Tibial artery (tissue), 4 donors: ENCODE results near the gene POLR1B.
A peak's percentile ranks its signal among the peaks of the same experiment; 100 is the strongest.

Experiments used
- DNase-seq, 2 donors: peaks; one replicate each; pipeline ENCODE4 v3.0.0-alpha.2; 2019
- H3K27ac ChIP-seq, 2 donors: fragments of 200-600 bp; sonication (generic) in 1 of 2; 1 replicate in 1 of 2; 2 replicates in 1 of 2; pipeline ENCODE4 v1.5.1; 2018 to 2019; ENCODE audit warnings: mild to moderate bottlenecking in 1 of 2
- H3K27me3 ChIP-seq, 2 donors: fragments of 200-600 bp; sonication (generic) in 1 of 2; one replicate each; pipeline versions ENCODE4 v1.5.1 to v1.6.0; 2016 to 2019
- H3K36me3 ChIP-seq, 3 donors: fragments of 200-600 bp; sonication (generic) in 2 of 3; one replicate each; pipeline ENCODE4 v1.5.1; 2016 to 2019; ENCODE audit warnings: mild to moderate bottlenecking in 2 of 3
- H3K4me1 ChIP-seq, 4 donors: fragments of 200-600 bp; sonication (generic) in 2 of 4; 1 replicate in 3 of 4; 2 replicates in 1 of 4; pipeline ENCODE4 v1.5.1; 2016 to 2019
- H3K4me3 ChIP-seq, 2 donors: fragments of 200-600 bp; sonication (generic) in 1 of 2; 1 replicate in 1 of 2; 2 replicates in 1 of 2; pipeline ENCODE4 v1.5.1; 2018 to 2019; ENCODE audit warnings: mild to moderate bottlenecking in 2 of 2
- H3K9me3 ChIP-seq, 3 donors: fragments of 200-600 bp; sonication (generic) in 1 of 3; one replicate each; pipeline ENCODE4 v1.5.1; 2016 to 2019
- intact Hi-C: fragments of 100-400 bp; cut with DNase I; formaldehyde crosslinking; loops from one replicate; pipeline ENCODE4 v1.15.0; 2023; ENCODE audit warnings: low total_unique reads
- TF ChIP-seq, protein P1 (sequence below), 2 experiments: fragments of 200-600 bp in 1 of 2; fragments of 450-650 bp in 1 of 2; IDR thresholded peaks; one replicate each; pipeline ENCODE4 v1.5.1; 2017 to 2019; ENCODE audit warnings: antibody characterized with exemption in 2 of 2, mild to moderate bottlenecking in 1 of 2, moderate library complexity in 1 of 2

POLR1B gene

DNA sequence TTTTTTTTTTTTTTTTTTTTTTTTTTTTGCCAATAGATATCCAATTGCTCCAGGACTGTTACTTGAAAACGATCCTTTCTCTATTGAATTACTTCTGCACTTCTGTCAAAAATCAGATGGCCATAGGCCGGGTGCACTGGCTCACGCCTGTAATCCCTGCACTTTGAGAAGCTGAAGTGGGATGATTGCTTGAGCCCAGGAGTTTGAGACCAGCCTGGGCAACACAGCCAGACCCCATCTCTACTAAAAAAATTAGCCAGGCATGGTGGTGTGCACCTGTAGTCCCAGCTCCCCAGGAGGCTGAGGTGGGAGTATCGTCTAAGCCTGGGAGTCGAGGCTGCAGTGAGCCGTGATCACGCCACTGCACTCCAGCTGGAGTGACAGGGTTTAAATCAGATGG is 37.8 kb downstream of the POLR1B start:
- Histone ChIP-seq H3K27ac (no peak overlapping the region), H3K9me3 (no peaks in the 10 kb centered on the region), H3K4me1 (peaks cover 0 to 8% (median 5%) of the 10 kb centered on the region in 4 donors), H3K4me3 (no peak overlapping the region), H3K27me3 (no peaks in the 10 kb centered on the region), H3K36me3 (peaks cover 9 to 17% (median 13%) of the 10 kb centered on the region in 3 donors)
- TF ChIP-seq, protein P1, sequence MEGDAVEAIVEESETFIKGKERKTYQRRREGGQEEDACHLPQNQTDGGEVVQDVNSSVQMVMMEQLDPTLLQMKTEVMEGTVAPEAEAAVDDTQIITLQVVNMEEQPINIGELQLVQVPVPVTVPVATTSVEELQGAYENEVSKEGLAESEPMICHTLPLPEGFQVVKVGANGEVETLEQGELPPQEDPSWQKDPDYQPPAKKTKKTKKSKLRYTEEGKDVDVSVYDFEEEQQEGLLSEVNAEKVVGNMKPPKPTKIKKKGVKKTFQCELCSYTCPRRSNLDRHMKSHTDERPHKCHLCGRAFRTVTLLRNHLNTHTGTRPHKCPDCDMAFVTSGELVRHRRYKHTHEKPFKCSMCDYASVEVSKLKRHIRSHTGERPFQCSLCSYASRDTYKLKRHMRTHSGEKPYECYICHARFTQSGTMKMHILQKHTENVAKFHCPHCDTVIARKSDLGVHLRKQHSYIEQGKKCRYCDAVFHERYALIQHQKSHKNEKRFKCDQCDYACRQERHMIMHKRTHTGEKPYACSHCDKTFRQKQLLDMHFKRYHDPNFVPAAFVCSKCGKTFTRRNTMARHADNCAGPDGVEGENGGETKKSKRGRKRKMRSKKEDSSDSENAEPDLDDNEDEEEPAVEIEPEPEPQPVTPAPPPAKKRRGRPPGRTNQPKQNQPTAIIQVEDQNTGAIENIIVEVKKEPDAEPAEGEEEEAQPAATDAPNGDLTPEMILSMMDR (IDR thresholded peaks at IDR 0.05), result no peak
- DNase-seq, result no peak
- intact Hi-C loops, result loop anchor here (5.0 to 10.0 kb wide), 2 partner anchors 65 to 98 kb away; partner anchors contain the start of genes SLC20A1 and TTL

DNA sequence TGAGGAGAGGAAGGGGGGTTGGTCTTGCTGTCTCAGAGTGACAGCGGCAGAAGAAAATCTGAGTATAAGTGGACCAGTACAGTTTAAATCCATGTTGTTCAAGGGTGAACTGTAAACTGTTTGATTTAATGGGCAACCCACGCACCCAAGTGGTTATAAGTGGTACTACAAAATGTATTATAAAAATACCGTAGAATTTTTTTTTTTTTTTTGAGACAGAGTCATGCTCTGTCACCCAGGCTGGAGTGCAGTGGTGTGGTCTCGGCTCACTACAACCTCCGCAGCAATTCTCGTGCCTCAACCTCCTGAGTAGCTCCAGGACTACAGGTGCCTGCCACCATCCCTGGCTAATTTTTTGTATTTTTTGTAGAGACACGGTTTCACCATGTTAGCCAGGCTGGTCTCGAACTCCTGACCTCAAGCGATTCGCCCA is 40.1 kb downstream of the POLR1B start:
- TF ChIP-seq, protein P1 (IDR thresholded peaks at IDR 0.05), result peak; percentile 55 to 65
- Histone ChIP-seq H3K27me3 (no peaks in the 10 kb centered on the region), H3K9me3 (no peaks in the 10 kb centered on the region), H3K4me1 (peaks cover 0 to 19% (median 13%) of the 10 kb centered on the region in 4 donors), H3K36me3 (peaks cover 0 to 9% (median 6%) of the 10 kb centered on the region in 3 donors), H3K4me3 (no peak overlapping the region), H3K27ac (no peak overlapping the region)
- intact Hi-C loops, result loop anchor here (5.0 to 10.0 kb wide), 2 partner anchors 62 to 100 kb away; partner anchors contain the start of genes SLC20A1 and TTL
- DNase-seq, result no peak

DNA sequence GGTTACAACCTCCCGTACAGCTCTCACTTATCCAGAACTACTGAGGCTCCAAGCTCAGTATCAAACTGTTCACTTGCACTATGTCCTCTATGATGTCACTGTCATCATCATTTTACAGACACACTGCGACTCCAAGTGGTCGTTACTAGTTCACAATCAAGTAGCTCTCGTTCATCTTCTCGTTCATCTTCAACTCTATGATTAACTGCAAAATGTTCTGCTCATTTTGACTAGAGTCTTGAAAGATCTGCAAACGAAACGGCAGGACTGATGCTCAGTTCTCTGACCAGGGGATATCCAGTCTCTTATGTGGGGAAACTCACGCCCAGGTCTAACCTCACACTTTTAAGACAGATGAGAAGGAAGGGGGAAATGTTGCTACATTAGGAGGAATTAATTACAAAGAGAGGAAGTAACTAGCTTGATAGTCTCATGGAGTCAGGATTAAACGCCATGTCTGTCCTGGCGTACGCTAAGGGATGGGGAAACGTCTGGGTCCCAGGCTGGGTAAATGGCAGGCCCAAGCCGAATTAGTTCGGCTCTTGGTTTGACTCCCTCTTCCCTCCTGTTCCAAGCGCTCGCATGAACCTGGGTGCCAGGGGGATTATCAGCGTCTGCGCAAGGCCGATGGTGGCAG is 41.4 kb downstream of the POLR1B start:
- intact Hi-C loops, result loop anchor here (5.0 to 10.0 kb wide), 2 partner anchors 61 to 101 kb away; partner anchors contain the start of genes SLC20A1 and TTL
- Histone ChIP-seq H3K27ac (peak overlapping the region; percentile 92 to 94), H3K9me3 (no peaks in the 10 kb centered on the region), H3K4me3 (peak overlapping the region; percentile 63 to 76), H3K36me3 (peaks cover 1 to 19% (median 6%) of the 10 kb centered on the region in 3 donors), H3K4me1 (peaks cover 0 to 19% (median 13%) of the 10 kb centered on the region in 4 donors), H3K27me3 (no peaks in the 10 kb centered on the region)
- TF ChIP-seq, protein P1 (IDR thresholded peaks at IDR 0.05), result no peak
- DNase-seq, result peak in 1 of 2 donors; percentile 23

DNA sequence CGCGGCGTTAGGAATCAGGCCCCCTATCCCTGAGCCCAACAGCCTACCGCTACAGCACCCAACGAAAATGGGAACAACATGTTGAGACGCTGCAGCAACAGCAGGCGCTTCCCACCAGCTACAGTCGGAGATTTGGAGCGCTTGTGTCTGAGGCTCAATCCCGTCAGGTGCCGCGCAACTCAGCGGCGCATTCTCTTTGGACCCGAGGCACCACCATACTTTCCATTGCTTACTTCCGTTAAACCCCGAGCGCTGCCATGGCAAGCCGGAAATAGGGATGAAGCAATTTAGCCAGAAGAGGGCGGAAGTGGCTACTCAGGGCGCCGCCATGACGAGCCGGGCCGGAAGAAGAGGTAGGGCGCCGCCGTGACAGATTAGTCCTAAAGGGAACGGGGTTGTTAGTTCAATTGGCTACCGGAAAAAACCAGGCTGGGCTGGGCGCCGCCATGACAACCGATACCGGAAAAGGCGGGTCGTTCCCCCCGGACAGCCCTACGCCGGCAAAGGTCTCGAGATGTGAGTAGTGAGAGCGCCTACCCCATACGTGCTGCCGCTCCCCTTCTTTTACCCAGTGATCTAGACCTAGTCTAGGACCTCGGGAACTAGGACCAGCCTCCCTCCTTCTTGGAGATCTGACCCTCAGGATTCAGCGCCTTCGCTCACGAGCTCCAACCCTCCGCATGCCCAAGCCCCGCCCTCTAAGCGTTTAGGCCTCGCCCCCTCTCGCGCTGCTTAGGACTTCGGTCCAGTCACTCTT is 42.0 kb downstream of the POLR1B start, which contains the start of gene CHCHD5:
TSS of gene CHCHD5 (plus strand) at position 476 of the 757 bp plus-strand sequence. CDS start at position 515, 39 bp downstream.
- intact Hi-C loops, result loop anchor here (5.0 to 10.0 kb wide), 2 partner anchors 60 to 102 kb away; partner anchors contain the start of genes SLC20A1 and TTL

DNA sequence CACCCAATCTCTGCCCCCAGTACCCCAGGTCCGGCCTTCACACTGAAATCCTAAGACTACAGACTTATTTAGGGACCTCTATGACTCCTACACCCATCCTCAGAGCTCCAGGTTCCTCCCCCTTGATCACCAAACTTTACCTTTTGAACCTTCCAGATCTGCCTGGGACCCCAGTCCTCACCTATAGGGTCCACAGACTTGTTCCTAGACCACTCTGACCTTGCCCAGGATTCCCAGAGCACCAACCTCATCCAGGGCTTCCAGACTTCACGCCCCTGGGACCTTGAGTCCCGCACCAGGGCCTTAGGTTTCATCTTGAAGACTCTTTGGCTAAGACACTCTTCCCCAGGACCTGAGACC is 42.6 kb downstream of the POLR1B start:
- peak overlapping the region; percentile 63 to 76 for H3K4me3 ChIP-seq
- intact Hi-C loops, result loop anchor here (5.0 to 10.0 kb wide), 2 partner anchors 60 to 103 kb away; partner anchors contain the start of genes SLC20A1 and TTL
- peak overlapping the region; percentile 92 to 94 for H3K27ac ChIP-seq
- peaks cover 0 to 19% (median 13%) of the 10 kb centered on the region in 4 donors for H3K4me1 ChIP-seq
- DNase-seq, result no peak
- TF ChIP-seq, protein P1 (IDR thresholded peaks at IDR 0.05), result no peak
- H3K9me3 ChIP-seq, result no peaks in the 10 kb centered on the region
- H3K27me3 ChIP-seq, result no peaks in the 10 kb centered on the region
- H3K36me3 ChIP-seq, result peaks cover 6 to 31% (median 10%) of the 10 kb centered on the region in 3 donors

More for the DNA sequence above, 42.0 kb downstream of the POLR1B start, which contains the start of gene CHCHD5:
- Histone ChIP-seq H3K9me3 (no peaks in the 10 kb centered on the region), H3K4me3 (peak within 1 kb of the TSS; percentile 63 to 76), H3K4me1 (peaks cover 0 to 19% (median 13%) of the 10 kb centered on the region in 4 donors), H3K27me3 (no peaks in the 10 kb centered on the region), H3K27ac (peak within 1 kb of the TSS; percentile 92 to 94), H3K36me3 (peaks cover 6 to 26% (median 6%) of the 10 kb centered on the region in 3 donors)
- TF ChIP-seq, protein P1 (IDR thresholded peaks at IDR 0.05), result peak; percentile 5 to 17
- peak; percentile 98 for DNase-seq
